Measurements from ENCODE around the gene IFI44.

DNA sequence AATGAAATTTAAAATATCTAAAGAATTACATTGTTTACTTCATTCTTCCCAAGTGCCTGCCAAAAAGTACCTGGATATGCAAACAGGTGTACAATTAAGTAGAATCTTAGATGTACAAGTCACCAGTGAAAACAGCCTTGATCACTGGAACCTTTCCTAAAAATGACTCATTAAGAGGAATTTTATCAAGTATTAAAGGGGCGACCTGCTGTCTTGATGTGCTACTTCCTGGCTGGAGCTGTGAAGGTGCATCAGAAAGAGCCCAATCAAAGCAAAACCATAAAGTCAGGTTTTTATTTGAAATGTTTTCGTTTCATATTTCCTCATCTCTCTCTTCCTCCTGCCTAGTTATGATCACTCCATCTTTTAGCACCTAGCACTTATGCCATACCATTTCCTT is 33.4 kb downstream of the IFI44 start:
- no peak for TF ChIP-seq POLR2A (IDR thresholded peaks at IDR 0.05)
- TF ChIP-seq, protein P1, sequence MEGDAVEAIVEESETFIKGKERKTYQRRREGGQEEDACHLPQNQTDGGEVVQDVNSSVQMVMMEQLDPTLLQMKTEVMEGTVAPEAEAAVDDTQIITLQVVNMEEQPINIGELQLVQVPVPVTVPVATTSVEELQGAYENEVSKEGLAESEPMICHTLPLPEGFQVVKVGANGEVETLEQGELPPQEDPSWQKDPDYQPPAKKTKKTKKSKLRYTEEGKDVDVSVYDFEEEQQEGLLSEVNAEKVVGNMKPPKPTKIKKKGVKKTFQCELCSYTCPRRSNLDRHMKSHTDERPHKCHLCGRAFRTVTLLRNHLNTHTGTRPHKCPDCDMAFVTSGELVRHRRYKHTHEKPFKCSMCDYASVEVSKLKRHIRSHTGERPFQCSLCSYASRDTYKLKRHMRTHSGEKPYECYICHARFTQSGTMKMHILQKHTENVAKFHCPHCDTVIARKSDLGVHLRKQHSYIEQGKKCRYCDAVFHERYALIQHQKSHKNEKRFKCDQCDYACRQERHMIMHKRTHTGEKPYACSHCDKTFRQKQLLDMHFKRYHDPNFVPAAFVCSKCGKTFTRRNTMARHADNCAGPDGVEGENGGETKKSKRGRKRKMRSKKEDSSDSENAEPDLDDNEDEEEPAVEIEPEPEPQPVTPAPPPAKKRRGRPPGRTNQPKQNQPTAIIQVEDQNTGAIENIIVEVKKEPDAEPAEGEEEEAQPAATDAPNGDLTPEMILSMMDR (IDR thresholded peaks at IDR 0.05): no peak

All from vagina (tissue), 2 donors.